NCI-H128 (cell line): ENCODE results near the gene MYF5.

Experiments
- DNase-seq: peaks from one replicate; lab custom pipeline; 2025; ENCODE audit not compliant: unreplicated experiment; lab: John Stamatoyannopoulos, UW

Gene MYF5

DNA sequence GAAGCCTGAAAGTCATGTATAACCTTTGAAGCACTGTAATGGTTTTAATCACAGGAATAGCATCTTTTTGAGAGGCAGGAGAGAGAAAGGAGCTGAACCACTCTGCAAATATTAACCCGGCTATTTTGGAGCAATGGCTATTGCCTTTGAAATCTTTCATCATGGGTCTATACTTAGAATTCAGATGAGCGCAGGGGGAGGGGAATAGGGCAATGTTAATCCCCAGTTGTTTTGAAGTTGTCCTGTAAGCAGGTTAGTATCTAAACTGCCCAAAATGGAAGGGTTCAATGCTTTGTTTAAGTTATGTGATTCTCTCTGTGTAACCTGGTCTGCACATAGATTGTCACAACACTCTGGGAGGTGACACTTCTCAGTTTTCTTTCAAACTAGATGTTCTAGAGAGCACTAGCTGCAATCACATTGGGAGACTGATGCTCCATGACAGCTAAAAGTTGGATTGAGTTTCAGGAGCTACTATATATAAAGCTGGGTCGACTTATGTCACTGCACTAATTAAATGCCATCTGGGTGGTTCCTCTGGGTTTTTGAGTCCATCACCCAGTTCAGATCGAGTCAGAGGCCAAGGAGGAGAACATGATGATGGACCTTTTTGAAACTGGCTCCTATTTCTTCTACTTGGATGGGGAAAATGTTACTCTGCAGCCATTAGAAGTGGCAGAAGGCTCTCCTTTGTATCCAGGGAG, 9.4 kb upstream of the MYF5 start, which contains the start of gene MYF6:
Gene MYF6 (plus strand): TSS at position 509 of the 704 bp plus-strand sequence. CDS start 86 bp downstream, at position 595.
- no peak for DNase-seq

DNA sequence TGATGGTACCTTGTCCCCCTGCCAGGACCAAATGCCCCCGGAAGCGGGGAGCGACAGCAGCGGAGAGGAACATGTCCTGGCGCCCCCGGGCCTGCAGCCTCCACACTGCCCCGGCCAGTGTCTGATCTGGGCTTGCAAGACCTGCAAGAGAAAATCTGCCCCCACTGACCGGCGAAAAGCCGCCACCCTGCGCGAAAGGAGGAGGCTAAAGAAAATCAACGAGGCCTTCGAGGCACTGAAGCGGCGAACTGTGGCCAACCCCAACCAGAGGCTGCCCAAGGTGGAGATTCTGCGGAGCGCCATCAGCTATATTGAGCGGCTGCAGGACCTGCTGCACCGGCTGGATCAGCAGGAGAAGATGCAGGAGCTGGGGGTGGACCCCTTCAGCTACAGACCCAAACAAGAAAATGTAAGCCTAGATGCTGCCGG, 8.9 kb upstream of the MYF5 start:
- no peak for DNase-seq

DNA sequence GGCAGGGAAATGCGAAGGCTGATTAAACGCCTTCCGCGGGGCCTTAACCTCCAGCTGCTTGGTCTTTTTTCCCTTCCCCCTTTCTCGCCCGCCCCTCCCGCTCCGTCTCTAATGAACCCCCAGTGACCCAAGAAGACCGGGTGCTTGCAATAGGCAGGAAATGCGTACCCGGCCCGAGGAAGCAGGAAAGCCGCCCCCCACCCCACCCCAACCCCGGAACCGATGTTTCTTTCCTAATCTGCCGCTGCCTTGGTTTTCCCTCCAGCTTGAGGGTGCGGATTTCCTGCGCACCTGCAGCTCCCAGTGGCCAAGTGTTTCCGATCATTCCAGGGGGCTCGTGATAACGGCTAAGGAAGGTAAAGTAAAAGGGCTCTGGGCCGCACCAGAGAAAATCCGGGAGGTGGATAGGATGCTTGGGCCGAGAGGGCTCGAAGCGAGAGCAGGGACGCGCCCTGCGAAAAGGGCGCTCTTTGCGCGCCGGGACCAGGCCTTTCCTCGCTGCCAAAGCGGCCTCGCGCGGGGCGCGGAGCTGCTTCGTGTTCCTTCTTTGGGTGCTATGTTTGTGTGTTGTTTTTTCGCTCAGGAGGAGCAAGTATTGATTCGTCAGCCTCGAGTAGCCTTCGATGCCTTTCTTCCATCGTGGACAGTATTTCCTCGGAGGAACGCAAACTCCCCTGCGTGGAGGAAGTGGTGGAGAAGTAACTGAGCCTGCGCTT, 8.3 kb upstream of the MYF5 start:
- DNase-seq: no peak

DNA sequence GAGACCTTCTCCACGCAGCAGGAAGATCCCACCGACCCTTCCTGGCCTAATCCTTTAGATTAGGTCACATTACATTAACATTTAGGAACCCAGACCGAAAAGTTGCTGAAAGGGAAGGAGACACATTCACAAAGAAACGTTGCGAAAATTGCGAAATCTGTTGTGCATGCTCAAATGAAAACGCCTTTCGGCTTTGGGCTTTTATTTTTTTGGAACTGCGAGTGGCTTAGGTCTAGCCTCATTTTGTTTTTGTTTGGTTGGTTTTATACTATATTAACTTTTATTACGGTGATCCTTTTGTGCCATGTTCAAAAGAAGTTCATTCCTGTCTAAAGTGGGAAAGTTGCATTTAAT, 7.8 kb upstream of the MYF5 start:
- no peak for DNase-seq

DNA sequence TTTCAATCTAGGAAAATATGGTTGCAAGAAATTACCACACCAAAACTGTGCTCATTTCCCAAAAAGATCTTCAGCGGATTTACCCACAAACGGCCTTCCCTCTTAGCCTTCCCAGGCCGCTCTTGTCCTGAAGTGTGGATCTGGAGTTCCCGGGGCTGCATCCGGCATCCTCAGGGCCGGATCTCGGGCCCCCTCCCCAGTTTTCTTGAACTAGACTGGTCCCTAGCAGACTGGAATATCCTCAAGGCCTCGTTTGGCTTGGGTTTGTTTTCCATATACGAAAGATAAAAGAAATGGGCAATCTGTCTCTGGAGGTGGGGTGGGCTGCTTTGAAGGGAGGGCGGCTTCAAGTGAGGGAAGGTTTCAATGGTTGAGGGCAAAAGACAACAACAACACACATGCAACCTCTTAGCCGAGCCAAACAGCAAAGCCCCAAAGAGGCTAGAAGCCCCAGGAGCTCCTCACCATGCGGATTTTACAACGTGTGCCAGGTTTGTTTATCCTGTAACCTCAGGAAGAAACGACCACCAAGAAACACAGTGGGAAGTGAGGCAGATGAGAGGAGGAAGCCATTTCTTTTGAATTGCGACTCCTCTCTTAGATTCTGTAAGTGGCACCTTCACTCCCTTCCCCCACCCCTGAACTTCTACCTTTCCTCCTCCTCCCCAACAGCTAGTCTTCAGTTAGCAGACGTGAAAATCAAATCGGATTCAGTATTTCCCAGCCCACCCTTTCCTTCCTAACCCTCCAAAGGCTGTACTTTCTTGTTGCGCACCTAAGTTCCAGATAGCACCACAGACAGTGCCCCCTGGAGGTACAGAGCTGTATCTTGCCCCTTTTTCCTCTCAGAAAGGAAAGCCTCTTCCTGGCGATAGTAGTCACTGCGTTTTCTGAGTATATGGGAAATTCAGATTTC, 6.6 kb upstream of the MYF5 start:
- DNase-seq: no peak

DNA sequence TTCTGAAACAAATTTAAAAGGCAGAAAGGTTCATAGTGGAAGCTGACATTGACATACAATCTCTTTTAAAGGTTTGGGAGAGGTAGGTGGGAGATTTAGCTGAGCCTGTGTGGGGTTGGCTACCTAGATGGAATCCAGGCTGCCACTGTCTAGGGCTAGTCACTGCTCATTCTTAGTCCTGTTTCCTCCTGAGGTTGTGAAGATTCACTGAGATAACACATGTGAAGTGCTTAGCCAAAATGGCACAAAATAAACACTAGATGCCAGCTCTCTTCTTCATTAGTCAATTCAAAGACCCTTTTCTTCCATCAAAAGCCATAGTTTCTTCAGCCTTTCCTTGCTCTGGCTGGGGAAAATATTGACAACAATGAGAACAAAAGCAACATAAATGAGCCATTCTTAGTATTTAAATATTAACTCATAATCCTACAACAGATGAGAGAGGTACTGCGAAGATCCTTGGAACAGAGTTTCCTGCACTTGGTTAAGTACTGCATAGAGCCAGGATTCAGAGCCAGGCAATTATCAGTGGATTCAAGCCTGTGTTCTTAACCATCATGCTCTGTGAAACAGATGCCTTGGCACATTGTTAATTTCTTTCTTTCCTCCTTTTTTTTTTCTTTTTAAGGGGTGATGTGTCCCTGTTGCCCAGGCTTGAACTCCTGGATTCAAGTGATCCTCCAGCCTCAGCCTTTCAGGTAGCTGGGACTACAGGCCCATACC, 5.8 kb upstream of the MYF5 start:
- no peak for DNase-seq

DNA sequence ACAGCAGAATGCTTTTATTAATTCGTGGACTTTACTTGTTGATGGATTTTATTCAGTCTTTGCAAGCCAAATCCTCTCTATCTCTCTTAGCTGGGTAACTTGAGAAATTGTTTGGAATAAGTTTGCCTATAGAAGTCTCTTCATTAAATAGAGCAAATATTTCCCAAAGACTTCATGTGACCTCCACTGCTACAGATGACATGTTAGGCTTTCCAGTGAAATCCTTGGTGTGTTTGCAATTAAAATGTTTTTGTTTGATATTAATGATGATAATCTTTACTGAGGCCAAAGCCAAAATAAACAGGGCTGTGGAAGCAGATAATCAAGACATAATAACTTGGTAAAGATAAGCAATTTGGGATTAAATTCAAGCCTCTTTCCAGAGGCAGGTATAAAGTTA, 4.8 kb upstream of the MYF5 start:
- no peak for DNase-seq

DNA sequence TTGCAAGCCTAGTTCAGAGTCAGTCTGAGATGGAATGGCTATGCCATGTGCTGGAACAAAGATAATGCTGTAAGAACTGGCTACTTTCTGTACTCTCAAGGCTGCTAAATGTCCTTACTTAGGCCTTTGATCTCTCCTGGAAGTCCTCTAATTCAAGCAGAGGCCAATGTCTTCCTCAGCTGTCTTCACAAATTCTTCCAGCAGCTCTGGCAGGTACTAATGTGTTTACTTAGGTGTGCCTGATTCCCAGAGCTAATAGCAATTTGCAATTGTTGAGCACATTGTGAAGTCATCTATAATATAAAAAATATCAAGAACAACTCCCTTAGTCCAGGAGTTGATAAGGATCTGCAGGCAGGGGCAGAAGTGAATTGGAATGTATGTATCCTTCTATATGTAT, 3.8 kb upstream of the MYF5 start:
- DNase-seq: no peak

DNA sequence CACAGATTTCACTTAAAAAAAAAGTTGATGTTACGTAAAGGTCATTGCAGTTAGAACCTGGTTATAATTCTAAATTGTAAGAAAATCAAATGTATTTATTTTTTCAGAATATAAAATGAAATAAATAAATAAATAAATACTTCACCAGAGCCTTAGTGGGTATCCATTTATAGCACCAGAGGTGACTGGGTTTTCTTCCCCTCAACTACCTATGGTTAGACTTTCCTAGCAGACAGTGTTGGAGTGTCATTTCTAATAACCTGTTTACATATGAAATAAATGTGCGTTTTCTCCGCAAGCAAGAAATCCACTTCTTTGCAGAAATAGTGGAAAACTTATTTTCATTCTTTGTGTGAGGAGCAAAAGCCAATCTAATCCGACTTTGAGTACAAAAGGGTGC, 3.3 kb upstream of the MYF5 start:
- DNase-seq: no peak

DNA sequence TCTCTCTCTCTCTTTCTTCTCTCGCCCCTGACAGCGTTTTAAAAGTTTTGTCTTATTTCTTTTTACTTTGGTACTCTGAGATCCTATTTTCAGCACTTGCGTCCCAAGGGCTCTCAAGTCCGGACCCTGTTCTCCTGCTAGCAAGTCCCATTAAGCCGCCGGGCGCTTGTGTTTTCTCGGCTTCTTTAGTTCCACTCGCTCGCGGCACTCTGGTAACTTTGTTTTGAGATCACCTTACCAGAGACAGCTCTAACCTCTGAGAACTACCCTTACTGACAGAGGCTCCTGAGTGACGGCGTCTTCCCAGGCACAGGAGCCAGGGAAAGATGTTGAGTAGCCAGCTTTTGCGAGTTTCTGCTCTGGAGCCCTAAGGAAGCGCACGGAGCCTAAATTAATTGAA, 2.7 kb upstream of the MYF5 start:
- DNase-seq: no peak

DNA sequence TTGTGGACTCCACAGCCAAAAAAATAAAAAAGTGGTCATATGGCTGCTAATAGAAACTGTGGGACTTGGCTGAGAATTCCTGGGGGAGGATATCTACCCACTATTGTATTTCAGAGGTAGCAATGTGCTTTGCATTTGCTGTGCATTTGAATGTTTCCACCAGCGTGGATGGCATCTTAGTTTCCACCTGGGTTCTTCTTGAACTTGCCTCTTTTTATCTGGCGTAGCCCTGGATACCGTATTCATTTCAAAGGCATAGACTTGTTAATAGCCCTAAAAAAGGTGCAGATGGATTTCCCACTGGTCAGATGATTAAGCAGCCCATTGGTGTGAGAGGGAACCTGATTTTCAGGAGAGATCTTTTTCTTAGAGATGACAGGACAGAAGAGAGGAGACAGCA, 1.9 kb upstream of the MYF5 start:
- no peak for DNase-seq

DNA sequence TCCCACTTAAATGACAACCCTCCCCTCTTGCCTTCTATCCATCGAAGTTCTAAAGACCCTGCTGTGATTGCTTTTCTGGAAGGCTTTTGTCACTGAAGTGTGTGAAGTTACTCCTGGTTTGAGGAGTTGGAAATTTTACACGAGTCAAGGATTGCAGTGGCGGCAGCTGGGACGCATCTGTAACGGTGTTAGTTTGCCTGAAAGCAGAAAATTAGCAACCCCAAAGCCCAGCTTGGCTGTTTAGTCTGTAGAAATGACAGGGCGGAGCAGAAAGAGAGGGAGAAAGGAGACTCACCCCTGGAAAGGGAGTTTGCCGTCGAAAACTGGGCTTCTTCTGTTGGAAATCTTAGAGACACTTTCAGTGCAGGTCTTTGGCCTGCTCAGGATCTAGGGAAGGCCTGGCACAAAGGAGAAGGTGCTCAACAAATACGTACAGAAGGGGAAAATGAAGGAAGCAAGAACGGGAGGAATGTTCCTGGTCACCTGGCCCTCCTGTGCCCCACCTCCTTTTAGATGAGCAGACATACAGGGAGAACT, 931 bp upstream of the MYF5 start:
- no peak for DNase-seq

DNA sequence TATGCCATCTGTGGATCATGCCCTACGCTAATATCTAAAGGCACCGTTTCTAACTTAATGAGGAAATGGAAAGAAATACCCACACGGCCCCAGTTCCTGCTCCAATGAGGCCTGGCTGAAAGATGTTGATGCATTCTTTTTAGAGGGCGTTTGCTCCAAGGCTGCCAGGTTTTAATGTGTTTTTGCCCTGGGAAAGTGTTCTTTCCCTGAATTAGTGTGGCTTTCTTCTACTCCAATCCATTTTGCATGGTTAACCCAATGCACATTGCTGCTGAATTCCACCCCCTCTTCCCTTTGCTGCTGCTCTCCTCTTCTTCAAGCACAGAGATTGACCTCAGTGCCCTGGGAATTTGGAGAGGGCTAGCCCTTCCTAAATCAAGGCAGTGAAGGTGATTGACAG, 1.1 kb downstream of the MYF5 start:
- DNase-seq: no peak

DNA sequence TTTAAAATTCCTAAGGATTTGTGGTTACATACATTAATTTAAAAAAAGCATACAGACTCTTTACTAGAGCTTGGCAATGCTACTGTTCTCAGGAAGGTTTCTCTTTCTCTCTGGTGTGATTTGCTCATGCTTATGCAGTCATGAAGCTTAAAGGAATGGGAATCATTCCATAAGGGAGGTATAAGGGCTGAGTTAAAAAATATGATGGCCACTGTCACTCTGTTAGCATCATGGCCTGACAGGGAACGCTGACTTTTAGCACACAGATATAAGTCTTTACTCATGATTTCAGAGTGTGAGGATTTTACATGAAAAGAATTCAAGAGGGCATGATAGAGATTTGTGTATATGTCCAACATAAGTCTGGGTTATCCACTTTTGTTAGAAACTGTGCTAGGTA, 3.8 kb downstream of the MYF5 start:
- no peak for DNase-seq

DNA sequence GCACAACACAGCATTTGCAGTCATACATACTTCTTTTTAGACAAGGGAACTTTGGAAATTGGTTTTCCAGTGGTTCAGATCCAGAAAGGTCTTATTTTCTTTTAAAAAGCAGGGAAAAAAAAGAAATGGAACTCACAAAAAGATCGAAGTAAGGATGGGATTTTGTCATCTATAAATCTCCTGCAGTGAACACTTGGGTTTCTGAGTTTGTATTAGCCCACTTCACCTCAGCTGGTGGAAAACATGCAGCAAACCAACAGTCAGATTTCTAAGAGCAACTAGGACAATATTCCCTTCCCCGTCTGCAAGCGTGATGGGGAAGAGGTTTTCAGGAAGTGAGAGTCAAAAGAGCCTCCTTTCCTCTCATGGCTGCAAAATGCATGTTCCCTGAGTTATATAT, 4.6 kb downstream of the MYF5 start:
- no peak for DNase-seq

DNA sequence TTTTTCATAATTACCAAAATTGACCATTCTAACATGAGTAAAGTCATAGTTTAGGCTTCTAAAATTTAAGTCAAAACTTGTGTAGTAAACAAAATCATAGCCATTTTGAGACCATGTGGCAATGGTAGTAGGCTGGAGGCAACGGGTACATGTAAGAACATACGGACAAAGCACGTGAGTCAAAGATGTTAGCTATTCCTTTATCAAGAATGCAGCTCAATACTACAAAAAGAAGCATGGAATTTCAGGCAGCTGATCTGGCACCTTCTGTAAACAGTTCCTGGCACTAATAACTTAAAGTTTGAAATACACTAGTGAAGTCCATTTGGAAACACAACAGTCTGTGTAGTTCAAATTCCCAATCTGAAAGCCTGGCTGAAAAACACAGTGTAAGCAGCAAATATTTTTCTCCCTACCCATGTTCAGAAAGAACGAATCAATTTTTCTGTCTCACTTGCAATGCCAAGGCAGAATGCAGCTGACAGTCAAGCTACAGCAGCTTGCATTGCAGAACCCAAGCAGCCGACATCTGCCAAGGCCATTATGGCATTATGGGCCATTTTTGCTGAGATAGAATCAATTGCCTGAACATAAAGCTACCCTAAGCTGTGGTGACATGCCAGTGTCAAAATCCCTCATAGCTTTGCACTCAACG, 29.3 kb downstream of the MYF5 start:
- DNase-seq: no peak

DNA sequence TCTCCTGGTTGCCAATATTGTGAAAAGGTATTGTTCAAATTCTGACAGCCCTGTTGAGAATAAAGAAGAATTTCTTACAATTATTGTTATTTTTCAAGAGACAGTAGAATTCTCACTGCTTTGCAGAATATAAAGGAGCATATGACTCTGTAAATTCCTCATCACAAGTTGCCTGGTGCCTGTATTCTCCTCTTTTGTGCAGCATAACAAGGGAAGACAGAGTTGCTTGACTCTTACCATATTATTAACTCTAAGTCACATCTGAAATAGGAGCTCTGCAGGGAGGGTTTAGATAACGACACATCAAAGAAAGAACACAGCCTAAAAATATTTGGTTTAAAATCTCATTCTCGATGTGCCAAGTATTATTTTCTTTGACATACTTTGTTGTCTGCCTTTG, 31.1 kb downstream of the MYF5 start:
- DNase-seq: no peak

DNA sequence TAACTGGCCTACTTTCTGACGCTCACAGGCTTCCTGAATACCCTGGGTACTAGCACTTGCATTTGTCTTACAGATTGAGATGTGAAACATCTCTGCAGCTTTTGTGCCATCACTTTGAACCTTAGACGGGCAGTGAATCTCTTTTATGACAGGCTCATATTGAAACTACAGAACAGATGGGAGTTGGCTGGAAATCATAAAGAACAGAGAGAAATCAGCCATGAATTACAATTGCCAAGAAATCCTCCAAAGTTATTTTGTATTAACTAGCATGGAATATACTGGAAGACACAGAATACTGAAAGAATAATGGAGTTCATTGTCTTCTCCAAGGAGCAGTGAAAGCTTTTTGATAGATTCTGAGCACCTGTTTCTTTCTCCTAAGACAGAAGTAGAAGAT, 32.7 kb downstream of the MYF5 start:
- DNase-seq: no peak

DNA sequence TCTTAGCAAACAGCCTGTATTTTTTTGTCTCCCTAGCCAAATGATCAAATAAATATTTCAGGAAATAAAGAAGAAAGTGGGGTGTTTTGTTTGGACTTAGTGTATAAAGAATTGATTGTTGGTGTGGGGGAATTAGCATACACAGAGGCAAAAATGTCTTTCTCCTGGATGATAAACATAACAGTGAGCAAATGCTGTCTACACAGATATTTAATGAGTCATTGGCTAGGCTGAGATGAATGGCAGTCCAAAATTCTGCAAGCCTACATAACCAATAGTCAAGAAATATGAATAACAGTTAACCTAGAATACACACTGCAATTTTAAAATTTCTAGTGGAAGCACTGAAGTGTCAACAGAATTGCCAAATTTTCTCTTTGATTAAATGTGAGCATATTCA, 35.8 kb downstream of the MYF5 start:
- no peak for DNase-seq

DNA sequence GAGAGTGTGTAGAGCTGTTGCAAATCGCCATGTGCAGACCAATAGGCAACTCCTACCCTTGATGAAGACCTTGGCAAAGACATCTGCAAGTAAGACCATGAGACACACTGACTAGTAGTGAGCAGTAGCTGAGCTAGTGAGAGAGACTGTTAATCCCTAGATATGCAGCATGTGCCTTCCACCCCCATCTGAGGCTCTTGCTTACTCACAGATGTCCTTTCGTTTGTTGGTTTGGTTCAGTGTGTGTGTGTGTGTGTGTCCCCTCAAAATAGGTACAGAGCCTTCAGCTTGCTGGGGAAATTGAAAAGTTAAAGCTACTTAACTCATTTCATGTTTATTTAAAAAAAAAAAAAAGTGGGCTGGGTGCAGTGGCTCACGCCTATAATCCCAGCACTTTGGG, 37.6 kb downstream of the MYF5 start:
- DNase-seq: no peak
